SK-N-SH (cell line): ENCODE measurements around the gene GOT1.

Experiments used
- EP300 ChIP-seq, 2 experiments: IDR thresholded peaks; 2 replicates each; pipeline versions ENCODE4 v1.4.0 to v1.6.1; 2012; ENCODE audit warnings: borderline replicate concordance in 1 of 2, low read depth in 1 of 2, low read length in 1 of 2
- EZH2phosphoT487 ChIP-seq: fragments of 200-600 bp; sonication (generic); IDR thresholded peaks from 2 replicates; pipeline ENCODE4 v1.6.1; 2017; ENCODE audit warnings: low read depth, mixed run types, mild to moderate bottlenecking, antibody characterized with exemption, moderate library complexity, borderline replicate concordance
- MAX ChIP-seq: IDR thresholded peaks from 2 replicates; pipeline ENCODE4 v1.4.0; 2012; ENCODE audit warnings: low read depth
- MXI1 ChIP-seq: IDR thresholded peaks from 2 replicates; pipeline ENCODE4 v1.6.1; 2012; ENCODE audit warnings: mild to moderate bottlenecking, low read depth, low read length, improper control_type of control experiment
- NFIC ChIP-seq: IDR thresholded peaks from 2 replicates; pipeline ENCODE4 v1.4.0; 2012; ENCODE audit warnings: borderline replicate concordance
- POLR2AphosphoS5 ChIP-seq: IDR thresholded peaks from 2 replicates; pipeline ENCODE4 v1.6.1; 2012; ENCODE audit warnings: low read depth, low read length
- RCOR1 ChIP-seq: fragments of 150-350 bp; IDR thresholded peaks from 2 replicates; pipeline ENCODE4 v1.6.1; 2017; ENCODE audit warnings: antibody characterized with exemption, low read length
- REST ChIP-seq: IDR thresholded peaks from 2 replicates; pipeline ENCODE4 v1.6.1; 2012; ENCODE audit warnings: mild to moderate bottlenecking, low read depth, low read length, moderate library complexity
- RFX5 ChIP-seq: IDR thresholded peaks from 2 replicates; pipeline ENCODE4 v1.6.1; 2012; ENCODE audit warnings: mild to moderate bottlenecking, improper control_type of control experiment, low read length
- TAF1 ChIP-seq: IDR thresholded peaks from 2 replicates; pipeline ENCODE4 v1.6.1; 2012; ENCODE audit warnings: low read depth, mild to moderate bottlenecking, low read length, moderate library complexity, borderline replicate concordance
- TF ChIP-seq, protein P1 (sequence below): fragments of 200-600 bp; sonication (generic); IDR thresholded peaks from 2 replicates; pipeline ENCODE4 v1.6.1; 2017; ENCODE audit warnings: antibody characterized with exemption, mild to moderate bottlenecking, moderate library complexity

- TF ChIP-seq EZH2phosphoT487 (no peak), EP300 (IDR thresholded peaks at IDR 0.05; ENCODE audit: borderline replicate concordance in 1 of 2, low read depth in 1 of 2, low read length in 1 of 2) (no peak), NFIC (no peak), RFX5 (no peak), TAF1 (no peak), POLR2AphosphoS5 (no peak), MXI1 (no peak), MAX (no peak), REST (no peak), RCOR1 (no peak)
- TF ChIP-seq, protein P1, sequence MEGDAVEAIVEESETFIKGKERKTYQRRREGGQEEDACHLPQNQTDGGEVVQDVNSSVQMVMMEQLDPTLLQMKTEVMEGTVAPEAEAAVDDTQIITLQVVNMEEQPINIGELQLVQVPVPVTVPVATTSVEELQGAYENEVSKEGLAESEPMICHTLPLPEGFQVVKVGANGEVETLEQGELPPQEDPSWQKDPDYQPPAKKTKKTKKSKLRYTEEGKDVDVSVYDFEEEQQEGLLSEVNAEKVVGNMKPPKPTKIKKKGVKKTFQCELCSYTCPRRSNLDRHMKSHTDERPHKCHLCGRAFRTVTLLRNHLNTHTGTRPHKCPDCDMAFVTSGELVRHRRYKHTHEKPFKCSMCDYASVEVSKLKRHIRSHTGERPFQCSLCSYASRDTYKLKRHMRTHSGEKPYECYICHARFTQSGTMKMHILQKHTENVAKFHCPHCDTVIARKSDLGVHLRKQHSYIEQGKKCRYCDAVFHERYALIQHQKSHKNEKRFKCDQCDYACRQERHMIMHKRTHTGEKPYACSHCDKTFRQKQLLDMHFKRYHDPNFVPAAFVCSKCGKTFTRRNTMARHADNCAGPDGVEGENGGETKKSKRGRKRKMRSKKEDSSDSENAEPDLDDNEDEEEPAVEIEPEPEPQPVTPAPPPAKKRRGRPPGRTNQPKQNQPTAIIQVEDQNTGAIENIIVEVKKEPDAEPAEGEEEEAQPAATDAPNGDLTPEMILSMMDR = no peak
These were observed 10.7 kb downstream of the GOT1 start for GRCh38 chr10:99419688-99420087.
